HepG2 (cell line): ENCODE data around the gene RFTN1. TPM values are rescaled to one million over a fixed set of nuclear protein-coding genes. Genes with fewer than 3 reads are reported as not detected.

Experiments used
- ATAC-seq: fragments of 200-7000 bp; cut with Tn5 transposase; 3 replicates; pipeline ENCODE4 v1.9.1; 2020; ENCODE audit warnings: mild to moderate bottlenecking, moderate library complexity
- BruUV-seq: library from RNA; stranded (reverse); fragments of 400-500 nt; replicated peaks from 2 replicates; lab custom pipeline; 2021; lab: Mats Ljungman, UMichigan
- CTCF ChIA-PET: fragments of 300-600 bp; formaldehyde crosslinking; extraction: SDS; loops from one replicate; lab custom pipeline; 2021; ENCODE audit warnings: low total read pairs, inconsistent platforms, low intra/inter-chr PET ratio; lab: Yijun Ruan, JAX
- POLR2A ChIA-PET: fragments of 350-600 bp; sonication (Branson Sonifier 250); formaldehyde crosslinking; loops from one replicate; lab custom pipeline; 2020; ENCODE audit warnings: antibody characterized with exemption, inconsistent platforms; lab: Yijun Ruan, JAX
- DNase-seq: peaks from one replicate; pipeline ENCODE4 v3.0.0-alpha.2; 2015; ENCODE audit warnings: low spot score
- FAIRE-seq: peaks from 3 replicates; lab custom pipeline; 2011; peaks lifted over from hg19 to GRCh38; lab: Jason Lieb, UNC
- H2AFZ ChIP-seq: one replicate; pipeline ENCODE4 v1.6.1; 2011; ENCODE audit warnings: low read length, inconsistent platforms
- H3K27ac ChIP-seq: fragments of 300-600 bp; 3 replicates; pipeline ENCODE4 v1.8.0; 2011; ENCODE audit warnings: mixed run types, mild to moderate bottlenecking, mixed read lengths, low read length, inconsistent platforms; ENCODE audit not compliant: insufficient read depth; ENCODE audit errors: extremely low read length
- H3K27me3 ChIP-seq, 2 experiments: fragments of 200-600 bp in 1 of 2; 2 replicates in 1 of 2; 3 replicates in 1 of 2; pipeline versions ENCODE4 v1.6.0 to v1.8.0; 2011; ENCODE audit warnings: low read length in 2 of 2, mild to moderate bottlenecking in 2 of 2, moderate library complexity in 2 of 2, inconsistent platforms in 1 of 2; ENCODE audit not compliant: insufficient read depth in 2 of 2, control insufficient read depth in 1 of 2
- H3K36me3 ChIP-seq, 2 experiments: fragments of 200-600 bp in 1 of 2; replicated peaks in 1 of 2; 2 replicates in 1 of 2; 3 replicates in 1 of 2; pipeline versions ENCODE4 v1.5.1 to v1.8.0; 2011; ENCODE audit warnings: low read length in 2 of 2, inconsistent platforms in 1 of 2; ENCODE audit not compliant: insufficient read depth in 2 of 2, control insufficient read depth in 1 of 2
- H3K4me1 ChIP-seq: 2 replicates; pipeline ENCODE4 v1.5.1; 2012; ENCODE audit warnings: low read length, inconsistent platforms; ENCODE audit not compliant: insufficient read depth
- H3K4me2 ChIP-seq: 2 replicates; pipeline ENCODE4 v1.6.0; 2011; ENCODE audit warnings: low read depth, low read length, inconsistent platforms
- H3K4me3 ChIP-seq, 3 experiments: fragments of 200-600 bp in 1 of 3; sonication (generic), shearing (Covaris generic) in 1 of 3; replicated peaks in 1 of 3; 2 replicates each; pipeline ENCODE4 v1.5.1; 2011 to 2016; ENCODE audit warnings: low read length in 3 of 3, inconsistent platforms in 2 of 3, low read depth in 2 of 3, mild to moderate bottlenecking in 2 of 3, control low read depth in 1 of 3, mixed read lengths in 1 of 3; ENCODE audit not compliant: insufficient read depth in 1 of 3
- H3K79me2 ChIP-seq: one replicate; pipeline ENCODE4 v1.6.1; 2011; ENCODE audit warnings: low read length, inconsistent platforms; ENCODE audit not compliant: insufficient read depth
- H3K9ac ChIP-seq: 2 replicates; pipeline ENCODE4 v1.6.0; 2011; ENCODE audit warnings: mild to moderate bottlenecking, low read depth, low read length, inconsistent platforms; ENCODE audit not compliant: insufficient read depth
- H3K9me3 ChIP-seq: 2 replicates; pipeline ENCODE4 v1.5.1; 2012; ENCODE audit warnings: mild to moderate bottlenecking, low read length
- H4K20me1 ChIP-seq: 2 replicates; pipeline ENCODE4 v1.6.0; 2011; ENCODE audit warnings: inconsistent platforms, mild to moderate bottlenecking, low read length, moderate library complexity; ENCODE audit not compliant: insufficient read depth
- ETV5 ChIP-seq: IDR thresholded peaks from 2 replicates; pipeline ENCODE4 v1.6.1; 2018; ENCODE audit warnings: missing biosample characterization, missing genetic modification reagents, inconsistent platforms, borderline replicate concordance
- EZH2 ChIP-seq: conservative IDR thresholded peaks from 2 replicates; pipeline ENCODE4 v1.6.1; 2012; ENCODE audit warnings: mild to moderate bottlenecking, low read depth, low read length, moderate library complexity
- FLYWCH1 ChIP-seq: sonication (generic); formaldehyde crosslinking; IDR thresholded peaks from 2 replicates; pipeline ENCODE4 v1.8.1; 2023; ENCODE audit warnings: mild to moderate bottlenecking, missing genetic modification reagents
- IRF2 ChIP-seq: IDR thresholded peaks from 2 replicates; pipeline ENCODE4 v1.6.1; 2018; ENCODE audit warnings: missing genetic modification reagents, missing compliant biosample characterization
- PLRG1 ChIP-seq: fragments of 450-650 bp; conservative IDR thresholded peaks from 2 replicates; pipeline ENCODE4 v1.6.1; 2016
- RXRB ChIP-seq: IDR thresholded peaks from 2 replicates; pipeline ENCODE4 v1.6.1; 2016; ENCODE audit warnings: borderline replicate concordance, missing genetic modification reagents, missing compliant biosample characterization
- ZBTB42 ChIP-seq: sonication (generic); formaldehyde crosslinking; IDR thresholded peaks from 2 replicates; pipeline ENCODE4 v1.5.0; 2020; ENCODE audit warnings: mild to moderate bottlenecking, missing genetic modification reagents
- ZNF230 ChIP-seq: sonication (generic); formaldehyde crosslinking; IDR thresholded peaks from 2 replicates; pipeline ENCODE4 v1.4.0; 2020; ENCODE audit warnings: mild to moderate bottlenecking, missing genetic modification reagents
- ZNF335 ChIP-seq: sonication (generic); formaldehyde crosslinking; IDR thresholded peaks from 2 replicates; pipeline ENCODE4 v1.4.0; 2020; ENCODE audit warnings: missing genetic modification reagents
- ZNF775 ChIP-seq: sonication (generic); formaldehyde crosslinking; IDR thresholded peaks from 2 replicates; pipeline ENCODE4 v1.4.0; 2020; ENCODE audit warnings: missing genetic modification reagents, mild to moderate bottlenecking, moderate library complexity, borderline replicate concordance
- ZNF790 ChIP-seq: sonication (generic); formaldehyde crosslinking; IDR thresholded peaks from 2 replicates; pipeline ENCODE4 v1.8.0; 2022; ENCODE audit warnings: missing genetic modification reagents, mild to moderate bottlenecking, borderline replicate concordance
- ZNF816 ChIP-seq: sonication (generic); formaldehyde crosslinking; IDR thresholded peaks from 2 replicates; pipeline ENCODE4 v1.8.0; 2022; ENCODE audit warnings: missing genetic modification reagents, mild to moderate bottlenecking, borderline replicate concordance
- WGBS: methylation state at CpG from one replicate; pipeline ENCODE4 v1.1.6; 2017; ENCODE audit warnings: low lambda C conversion rate; 5-methylcytosine and 5-hydroxymethylcytosine counted together
- in situ Hi-C: cut with HindIII; loops from 2 replicates; pipeline ENCODE4 v1.10.0; 2017; ENCODE audit warnings: low pct_unique_long_range_greater_than_20kb; ENCODE audit not compliant: extremely low pct_ligation_motif_present
- intact Hi-C: fragments of 100-400 bp; cut with micrococcal nuclease; formaldehyde crosslinking; loops from one replicate; pipeline ENCODE4 v1.10.0; 2022; ENCODE audit not compliant: unreplicated experiment
- polyA plus RNA-seq, 8 experiments: library from polyadenylated mRNA; depleted of rRNA in 3 of 8; stranded (reverse) in 7 of 8; unstranded in 1 of 8; fragments of >200 nt; fragmentation: Illumina TruSeq in 4 of 8; extraction: Trizol in 4 of 8; gene quantifications; 2 replicates each; pipeline versions ENCODE4 v1.2.1 to v1.2.3, GENCODE V29; 2011 to 2016; ENCODE audit warnings: low read depth in 4 of 8, missing spikeins in 1 of 8, mixed read lengths in 1 of 8; ENCODE audit not compliant: insufficient read depth in 1 of 8
- total RNA-seq, 5 experiments: library from RNA; depleted of rRNA; stranded (reverse); fragments of >200 nt; fragmentation: Illumina TruSeq; extraction: Trizol; gene quantifications; 2 replicates each; pipeline ENCODE4 v1.2.3, GENCODE V29; 2016; ENCODE audit warnings: low read depth in 1 of 5
- TF ChIP-seq, protein P1 (sequence below): IDR thresholded peaks from 2 replicates; pipeline ENCODE4 v1.6.1; 2016; ENCODE audit warnings: missing compliant biosample characterization, missing genetic modification reagents, borderline replicate concordance
- TF ChIP-seq, protein P2 (sequence below): sonication (generic); formaldehyde crosslinking; IDR thresholded peaks from 2 replicates; pipeline ENCODE4 v1.9.0; 2021; ENCODE audit warnings: missing genetic modification reagents, borderline replicate concordance
- TF ChIP-seq, protein P3 (sequence below): sonication (generic); formaldehyde crosslinking; IDR thresholded peaks from 2 replicates; pipeline ENCODE4 v1.8.0; 2022; ENCODE audit warnings: mild to moderate bottlenecking, missing genetic modification reagents, moderate library complexity

Gene RFTN1
- total and polyA plus RNA-seq, 2 of the 13 experiments (the other 11 are each of a cell fraction or from before 2014, with no cell fraction given), result not detected

DNA sequence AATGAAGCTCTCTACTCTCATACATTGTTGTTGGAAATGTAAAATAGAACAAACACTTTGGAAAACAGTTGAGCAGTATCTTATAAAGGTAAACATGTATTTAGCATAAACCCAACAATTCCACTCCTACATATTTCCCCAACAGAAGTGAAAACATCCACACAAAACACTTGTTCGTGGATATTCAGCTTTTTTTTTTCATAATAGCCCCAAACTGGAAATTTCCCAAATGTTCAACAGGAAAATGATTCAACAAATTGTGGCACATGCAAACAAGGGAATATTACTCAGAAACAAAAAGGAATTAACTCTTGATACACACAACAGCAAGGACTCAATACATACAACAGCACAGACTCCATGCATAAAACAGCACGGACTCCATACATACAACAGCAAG is 28.5 kb downstream of the RFTN1 start:
- H3K4me1 ChIP-seq, result no peaks in the 10 kb centered on the region
- 0% methylated on average over 2 of the region's 2 CpGs for WGBS
- no peaks in the 10 kb centered on the region for H3K36me3 ChIP-seq
- FAIRE-seq (no peak), DNase-seq (no peak), ATAC-seq (no peak)
- H3K4me2 ChIP-seq, result no peak overlapping the region
- H3K79me2 ChIP-seq, result no peaks in the 10 kb centered on the region
- intact Hi-C loops (no loop called here), in situ Hi-C loops (no loop called here)
- no peaks in the 10 kb centered on the region for H4K20me1 ChIP-seq
- H3K4me3 ChIP-seq, result no peak overlapping the region
- no peak for TF ChIP-seq EZH2
- TF ChIP-seq, protein P1, sequence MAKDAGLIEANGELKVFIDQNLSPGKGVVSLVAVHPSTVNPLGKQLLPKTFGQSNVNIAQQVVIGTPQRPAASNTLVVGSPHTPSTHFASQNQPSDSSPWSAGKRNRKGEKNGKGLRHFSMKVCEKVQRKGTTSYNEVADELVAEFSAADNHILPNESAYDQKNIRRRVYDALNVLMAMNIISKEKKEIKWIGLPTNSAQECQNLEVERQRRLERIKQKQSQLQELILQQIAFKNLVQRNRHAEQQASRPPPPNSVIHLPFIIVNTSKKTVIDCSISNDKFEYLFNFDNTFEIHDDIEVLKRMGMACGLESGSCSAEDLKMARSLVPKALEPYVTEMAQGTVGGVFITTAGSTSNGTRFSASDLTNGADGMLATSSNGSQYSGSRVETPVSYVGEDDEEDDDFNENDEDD (CRISPR knock-in tag), result no peak
- TF ChIP-seq, protein P2, sequence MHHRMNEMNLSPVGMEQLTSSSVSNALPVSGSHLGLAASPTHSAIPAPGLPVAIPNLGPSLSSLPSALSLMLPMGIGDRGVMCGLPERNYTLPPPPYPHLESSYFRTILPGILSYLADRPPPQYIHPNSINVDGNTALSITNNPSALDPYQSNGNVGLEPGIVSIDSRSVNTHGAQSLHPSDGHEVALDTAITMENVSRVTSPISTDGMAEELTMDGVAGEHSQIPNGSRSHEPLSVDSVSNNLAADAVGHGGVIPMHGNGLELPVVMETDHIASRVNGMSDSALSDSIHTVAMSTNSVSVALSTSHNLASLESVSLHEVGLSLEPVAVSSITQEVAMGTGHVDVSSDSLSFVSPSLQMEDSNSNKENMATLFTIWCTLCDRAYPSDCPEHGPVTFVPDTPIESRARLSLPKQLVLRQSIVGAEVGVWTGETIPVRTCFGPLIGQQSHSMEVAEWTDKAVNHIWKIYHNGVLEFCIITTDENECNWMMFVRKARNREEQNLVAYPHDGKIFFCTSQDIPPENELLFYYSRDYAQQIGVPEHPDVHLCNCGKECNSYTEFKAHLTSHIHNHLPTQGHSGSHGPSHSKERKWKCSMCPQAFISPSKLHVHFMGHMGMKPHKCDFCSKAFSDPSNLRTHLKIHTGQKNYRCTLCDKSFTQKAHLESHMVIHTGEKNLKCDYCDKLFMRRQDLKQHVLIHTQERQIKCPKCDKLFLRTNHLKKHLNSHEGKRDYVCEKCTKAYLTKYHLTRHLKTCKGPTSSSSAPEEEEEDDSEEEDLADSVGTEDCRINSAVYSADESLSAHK, result no peak
- no peak for TF ChIP-seq RXRB
- no peak for TF ChIP-seq FLYWCH1 (CRISPR knock-in tag)
- no peak for TF ChIP-seq IRF2
- no peak for TF ChIP-seq ZBTB42 (CRISPR knock-in tag)
- TF ChIP-seq ZNF790 (CRISPR knock-in tag), result no peak
- TF ChIP-seq ZNF775 (CRISPR knock-in tag), result no peak
- TF ChIP-seq, protein P3, sequence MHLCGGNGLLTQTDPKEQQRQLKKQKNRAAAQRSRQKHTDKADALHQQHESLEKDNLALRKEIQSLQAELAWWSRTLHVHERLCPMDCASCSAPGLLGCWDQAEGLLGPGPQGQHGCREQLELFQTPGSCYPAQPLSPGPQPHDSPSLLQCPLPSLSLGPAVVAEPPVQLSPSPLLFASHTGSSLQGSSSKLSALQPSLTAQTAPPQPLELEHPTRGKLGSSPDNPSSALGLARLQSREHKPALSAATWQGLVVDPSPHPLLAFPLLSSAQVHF (CRISPR knock-in tag), result no peak
- TF ChIP-seq ZNF335, result no peak
- TF ChIP-seq ZNF230 (CRISPR knock-in tag), result no peak
- no peak for TF ChIP-seq PLRG1
- no peak for TF ChIP-seq ZNF816 (CRISPR knock-in tag)
- no peak for TF ChIP-seq ETV5
- no TSS peak for BruUV-seq
- ChIA-PET POLR2A (no interaction called here), CTCF (no interaction called here)
- H3K27ac ChIP-seq, result no peak overlapping the region
- no peak overlapping the region for H3K9ac ChIP-seq
- H3K27me3 ChIP-seq, result peaks cover 0 to 13% of the 10 kb centered on the region in 2 experiments; a peak in 4 of 5 replicates
- H2AFZ ChIP-seq, result no peak overlapping the region
- H3K9me3 ChIP-seq, result no peaks in the 10 kb centered on the region
